GM19035 (cell line): ENCODE data around the gene ZDHHC18.
"Not testable (repeated sequence)": the region's sequence is repeated elsewhere in the genome, so short reads cannot be mapped to it uniquely, and the experiment has no call there.

Experiments used
- ATAC-seq: cut with Tn5 transposase; IDR thresholded peaks from one replicate; pipeline ENCODE4 v1.9.1; 2021; ENCODE audit not compliant: unreplicated experiment

The ZDHHC18 gene

GRCh38 chr1:26832249-26832960 is 5.9 kb downstream of the ZDHHC18 start:
- no peak for ATAC-seq

- peak; percentile 77 for ATAC-seq
Observed at GRCh38 chr1:26833432-26834405, 7.2 kb downstream of the ZDHHC18 start.

- not testable (repeated sequence) for ATAC-seq
Observed at GRCh38 chr1:26837665-26838064, 11.2 kb downstream of the ZDHHC18 start.

GRCh38 chr1:26838474-26839338 is 12.2 kb downstream of the ZDHHC18 start:
- peak; percentile 93 for ATAC-seq

- ATAC-seq = no peak
Observed at GRCh38 chr1:26839339-26839722, 12.8 kb downstream of the ZDHHC18 start.

GRCh38 chr1:26839779-26840178 is 13.3 kb downstream of the ZDHHC18 start:
- no peak for ATAC-seq

GRCh38 chr1:26844424-26845196 is 18.1 kb downstream of the ZDHHC18 start:
- ATAC-seq = no peak

GRCh38 chr1:26847826-26848225 is 21.3 kb downstream of the ZDHHC18 start:
- ATAC-seq = not testable (repeated sequence)

- ATAC-seq = no peak
Observed at GRCh38 chr1:26848499-26848898, 22.0 kb downstream of the ZDHHC18 start.

GRCh38 chr1:26848941-26849774 is 22.7 kb downstream of the ZDHHC18 start:
- no peak for ATAC-seq

GRCh38 chr1:26851106-26851684 is 24.7 kb downstream of the ZDHHC18 start:
- ATAC-seq = no peak

- no peak for ATAC-seq
Observed at GRCh38 chr1:26852701-26853100, 26.2 kb downstream of the ZDHHC18 start.

- no peak for ATAC-seq
Observed at GRCh38 chr1:26853156-26853555, 26.7 kb downstream of the ZDHHC18 start.

- ATAC-seq = no peak
Observed at GRCh38 chr1:26853600-26853999, 27.1 kb downstream of the ZDHHC18 start.

- no peak for ATAC-seq
Observed at GRCh38 chr1:26854906-26855305, 28.4 kb downstream of the ZDHHC18 start.

- ATAC-seq = no peak
Observed at GRCh38 chr1:26855636-26856035, 29.1 kb downstream of the ZDHHC18 start.

GRCh38 chr1:26856181-26856580 is 29.7 kb downstream of the ZDHHC18 start:
- no peak for ATAC-seq

GRCh38 chr1:26856604-26857469 is 30.3 kb downstream of the ZDHHC18 start:
- no peak for ATAC-seq
